Measurements from ENCODE around the gene TACC2.

The TACC2 gene

DNA sequence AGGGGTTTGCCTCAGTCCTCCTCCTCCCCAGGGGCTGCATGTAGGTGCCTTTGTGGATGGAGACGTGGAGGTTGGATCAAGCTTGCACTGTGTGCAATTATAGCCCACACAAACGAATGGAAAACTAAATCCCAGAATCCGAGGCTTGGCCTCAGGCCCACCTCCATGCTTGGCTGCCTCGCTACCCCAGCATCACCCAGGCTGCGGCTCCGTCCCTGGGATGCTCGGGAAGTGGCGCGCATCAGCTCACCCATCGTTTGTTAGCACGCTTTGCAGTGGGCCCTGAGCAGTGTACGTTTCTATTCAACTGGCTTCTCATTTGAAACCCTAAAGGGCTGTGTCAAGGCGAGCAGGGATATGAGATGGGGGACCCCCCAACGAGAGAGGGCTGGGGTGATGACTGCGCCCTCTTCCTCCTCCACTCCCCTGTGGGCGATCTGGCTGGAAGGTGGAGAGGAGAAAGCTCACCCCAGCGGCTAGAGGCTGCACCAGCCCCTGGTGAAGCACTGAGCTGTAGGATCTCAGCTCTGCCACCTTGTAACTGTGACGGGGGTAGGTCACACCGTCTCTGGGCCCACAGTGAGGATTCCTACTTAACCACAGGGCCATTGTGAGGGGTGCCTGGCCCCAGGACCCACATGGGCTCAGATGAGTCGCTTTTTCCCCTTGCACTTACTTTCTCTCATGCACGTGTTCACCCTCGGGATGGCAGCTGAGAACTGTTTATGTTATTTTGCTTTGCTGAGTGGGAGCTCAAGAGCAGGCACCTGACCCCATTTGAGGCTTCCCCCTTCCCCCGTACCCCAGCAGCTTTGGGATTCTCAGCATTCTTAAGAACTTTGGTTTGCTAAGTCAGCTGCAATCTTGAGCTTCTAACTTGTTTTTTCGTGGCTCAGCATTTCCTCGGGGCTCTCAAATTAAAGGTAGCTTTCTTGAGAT is 269.4 kb downstream of the TACC2 start:
- ChIA-PET CTCF (interaction anchor here (0.9 to 6.8 kb wide), 7 partner anchors 10 to 307 kb away, joined by 3 to 59 read pairs (median 4); no protein-coding TSS in a partner anchor), POLR2A (no interaction called here)
- no peak overlapping the region for H3K4me3 ChIP-seq (ENCODE audit: low read depth, low read length)
- TF ChIP-seq, protein P1, sequence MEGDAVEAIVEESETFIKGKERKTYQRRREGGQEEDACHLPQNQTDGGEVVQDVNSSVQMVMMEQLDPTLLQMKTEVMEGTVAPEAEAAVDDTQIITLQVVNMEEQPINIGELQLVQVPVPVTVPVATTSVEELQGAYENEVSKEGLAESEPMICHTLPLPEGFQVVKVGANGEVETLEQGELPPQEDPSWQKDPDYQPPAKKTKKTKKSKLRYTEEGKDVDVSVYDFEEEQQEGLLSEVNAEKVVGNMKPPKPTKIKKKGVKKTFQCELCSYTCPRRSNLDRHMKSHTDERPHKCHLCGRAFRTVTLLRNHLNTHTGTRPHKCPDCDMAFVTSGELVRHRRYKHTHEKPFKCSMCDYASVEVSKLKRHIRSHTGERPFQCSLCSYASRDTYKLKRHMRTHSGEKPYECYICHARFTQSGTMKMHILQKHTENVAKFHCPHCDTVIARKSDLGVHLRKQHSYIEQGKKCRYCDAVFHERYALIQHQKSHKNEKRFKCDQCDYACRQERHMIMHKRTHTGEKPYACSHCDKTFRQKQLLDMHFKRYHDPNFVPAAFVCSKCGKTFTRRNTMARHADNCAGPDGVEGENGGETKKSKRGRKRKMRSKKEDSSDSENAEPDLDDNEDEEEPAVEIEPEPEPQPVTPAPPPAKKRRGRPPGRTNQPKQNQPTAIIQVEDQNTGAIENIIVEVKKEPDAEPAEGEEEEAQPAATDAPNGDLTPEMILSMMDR (IDR thresholded peaks at IDR 0.05; ENCODE audit: insufficient read depth, low read length, missing control alignments): no peak
- DNase-seq (ENCODE audit: low read depth, low spot score): no peak

DNA sequence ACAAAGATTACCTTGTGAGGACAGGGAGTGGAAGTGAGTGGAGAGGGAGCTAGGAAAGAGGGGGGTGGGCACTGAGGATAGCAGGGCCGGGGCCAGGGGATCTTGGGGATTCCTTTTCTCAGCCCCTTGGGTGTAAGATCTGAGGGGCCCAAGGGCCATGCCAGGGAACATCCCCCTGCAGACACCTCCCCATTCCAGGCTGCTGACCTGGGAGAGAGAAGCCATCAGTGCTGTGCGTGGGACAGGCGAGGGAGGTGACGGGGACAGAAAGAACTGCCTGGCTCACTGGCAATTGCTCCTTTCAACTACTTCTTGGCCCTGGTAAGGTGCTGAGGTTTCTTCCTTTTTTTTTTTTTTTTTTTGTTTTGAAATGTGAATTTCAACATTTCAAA is 270.1 kb downstream of the TACC2 start:
- CTCF ChIA-PET: interaction anchor here (0.7 to 6.8 kb wide), 6 partner anchors 9 to 306 kb away, joined by 3 to 59 read pairs (median 4); no protein-coding TSS in a partner anchor
- H3K4me3 ChIP-seq (ENCODE audit: low read depth, low read length): no peak overlapping the region
- TF ChIP-seq, protein P1 (IDR thresholded peaks at IDR 0.05; ENCODE audit: insufficient read depth, low read length, missing control alignments): no peak
- POLR2A ChIA-PET: no interaction called here
- no peak for DNase-seq (ENCODE audit: low read depth, low spot score)

- no peak overlapping the region for H3K4me3 ChIP-seq (ENCODE audit: low read depth, low read length)
- DNase-seq (ENCODE audit: low read depth, low spot score): no peak
- CTCF ChIA-PET: interaction anchor here (0.6 kb wide), 2 partner anchors 45 to 71 kb away, joined by 3 to 4 read pairs; no protein-coding TSS in a partner anchor
- POLR2A ChIA-PET: no interaction called here
- TF ChIP-seq, protein P1 (IDR thresholded peaks at IDR 0.05; ENCODE audit: insufficient read depth, low read length, missing control alignments): no peak
Measured at GRCh38 chr10:122261584-122261983, 272.6 kb downstream of the TACC2 start.

GRCh38 chr10:122263971-122264370 is 275.0 kb downstream of the TACC2 start:
- ChIA-PET POLR2A (interaction anchor here (0.6 kb wide), 1 partner anchor 81 kb away, joined by 3 read pairs; no protein-coding TSS in a partner anchor), CTCF (interaction anchor here (0.8 to 6.5 kb wide), 6 partner anchors 15 to 303 kb away, joined by 3 to 91 read pairs (median 4); no protein-coding TSS in a partner anchor)
- peak; percentile 77 for DNase-seq (ENCODE audit: low read depth, low spot score)
- H3K4me3 ChIP-seq (ENCODE audit: low read depth, low read length): no peak overlapping the region
- TF ChIP-seq, protein P1 (IDR thresholded peaks at IDR 0.05; ENCODE audit: insufficient read depth, low read length, missing control alignments): no peak

DNA sequence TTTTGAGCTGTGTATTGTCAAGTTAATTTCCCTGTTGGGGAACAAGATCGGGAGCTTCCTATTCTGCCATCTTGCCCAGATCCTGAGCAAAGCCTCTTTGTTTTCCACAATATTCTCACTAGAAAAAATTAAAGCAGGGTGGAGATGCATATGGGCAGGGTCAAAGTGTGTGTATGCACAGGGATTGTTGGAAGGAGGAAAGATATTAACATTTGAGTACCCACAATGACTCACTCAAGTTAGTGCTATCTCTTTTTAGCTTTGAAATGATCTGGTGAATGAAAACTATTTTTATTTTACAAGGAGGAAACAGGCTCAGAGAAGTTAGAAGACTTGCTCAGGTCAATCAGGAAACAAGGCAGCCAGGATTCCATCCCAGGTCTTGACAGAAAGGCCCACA is 275.5 kb downstream of the TACC2 start:
- ChIA-PET CTCF (interaction anchor here (0.8 to 6.5 kb wide), 6 partner anchors 14 to 303 kb away, joined by 3 to 91 read pairs (median 4); no protein-coding TSS in a partner anchor), POLR2A (no interaction called here)
- no peak overlapping the region for H3K4me3 ChIP-seq (ENCODE audit: low read depth, low read length)
- no peak for DNase-seq (ENCODE audit: low read depth, low spot score)
- TF ChIP-seq, protein P1 (IDR thresholded peaks at IDR 0.05; ENCODE audit: insufficient read depth, low read length, missing control alignments): no peak

DNA sequence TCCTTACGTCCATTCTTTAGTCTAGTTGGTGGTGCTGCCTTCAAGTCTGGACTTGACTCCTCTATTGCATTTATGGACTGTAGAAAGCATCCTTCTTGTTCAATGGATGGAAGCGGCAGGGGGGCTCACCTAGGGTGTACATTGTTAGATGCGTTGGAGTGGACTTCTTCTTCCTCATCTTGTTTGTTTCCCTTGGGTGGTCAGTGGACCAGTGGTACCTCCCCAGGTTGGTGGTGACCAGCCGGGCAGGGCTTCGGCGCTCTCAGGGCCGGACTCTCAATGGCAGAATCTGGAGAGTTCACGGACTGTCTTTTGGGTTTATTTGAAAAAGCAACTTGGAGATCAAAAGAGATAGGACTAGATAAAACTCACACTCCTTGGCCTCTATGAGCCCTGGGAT is 276.0 kb downstream of the TACC2 start:
- ChIA-PET CTCF (interaction anchor here (1.0 to 6.5 kb wide), 4 partner anchors 14 to 302 kb away, joined by 3 to 91 read pairs (median 6); no protein-coding TSS in a partner anchor), POLR2A (no interaction called here)
- TF ChIP-seq, protein P1 (IDR thresholded peaks at IDR 0.05; ENCODE audit: insufficient read depth, low read length, missing control alignments): no peak
- DNase-seq (ENCODE audit: low read depth, low spot score): no peak
- no peak overlapping the region for H3K4me3 ChIP-seq (ENCODE audit: low read depth, low read length)
